WTC11 (cell line): ENCODE results near the gene TTC21A. TPM values are rescaled to one million over a fixed set of nuclear protein-coding genes. Genes with fewer than 3 reads are reported as not detected.

ENCODE experiments used
- ATAC-seq: fragments of 200-7000 bp; cut with Tn5 transposase; 2 replicates; pipeline ENCODE4 v1.10.0; 2021; ENCODE audit warnings: mild to moderate bottlenecking, moderate library complexity
- CTCF ChIA-PET: fragments of 300-600 bp; sonication (Branson Sonifier 250); formaldehyde crosslinking; loops from one replicate; lab custom pipeline; 2021; ENCODE audit warnings: antibody characterized with exemption; lab: Charles Lee
- POLR2A ChIA-PET: fragments of 350-600 bp; sonication (Branson Sonifier 250); formaldehyde crosslinking; loops from one replicate; lab custom pipeline; 2021; ENCODE audit warnings: antibody characterized with exemption; lab: Charles Lee
- DNase-seq: peaks from one replicate; pipeline ENCODE4 v3.0.0; 2021; ENCODE audit warnings: low spot score
- H3K27ac Mint-ChIP-seq: 2 replicates; pipeline ENCODE4 v1.8.0; 2021; ENCODE audit warnings: mixed read lengths
- H3K27me3 Mint-ChIP-seq: 2 replicates; pipeline ENCODE4 v1.8.0; 2021; ENCODE audit warnings: low read depth, mild to moderate bottlenecking, moderate library complexity, mixed read lengths
- H3K36me3 Mint-ChIP-seq: 2 replicates; pipeline ENCODE4 v1.8.0; 2021; ENCODE audit warnings: mixed read lengths
- H3K4me1 Mint-ChIP-seq: 2 replicates; pipeline ENCODE4 v1.8.0; 2022; ENCODE audit warnings: mixed read lengths
- H3K4me3 Mint-ChIP-seq: 2 replicates; pipeline ENCODE4 v1.8.0; 2021; ENCODE audit warnings: mild to moderate bottlenecking, moderate library complexity, mixed read lengths
- H3K9me3 Mint-ChIP-seq: 2 replicates; pipeline ENCODE4 v1.8.0; 2021; ENCODE audit warnings: mixed read lengths
- ELF4 ChIP-seq: sonication (generic); formaldehyde crosslinking; IDR thresholded peaks from 2 replicates; pipeline ENCODE4 v1.8.1; 2022; ENCODE audit warnings: low read depth, mild to moderate bottlenecking, moderate library complexity, missing genetic modification reagents
- FOXP1 ChIP-seq: sonication (generic); formaldehyde crosslinking; IDR thresholded peaks from 2 replicates; pipeline ENCODE4 v1.8.0; 2022; ENCODE audit warnings: missing genetic modification reagents, mild to moderate bottlenecking, moderate library complexity, borderline replicate concordance
- GTF2I ChIP-seq: fragments of 250-450 bp; sonication (Bioruptor Pico); conservative IDR thresholded peaks from 2 replicates; pipeline ENCODE4 v1.4.0; 2021; ENCODE audit warnings: mild to moderate bottlenecking
- JUN ChIP-seq: sonication (generic); formaldehyde crosslinking; IDR thresholded peaks from 2 replicates; pipeline ENCODE4 v1.8.0; 2023; ENCODE audit warnings: mild to moderate bottlenecking, missing genetic modification reagents
- MYBL2 ChIP-seq: sonication (generic); formaldehyde crosslinking; IDR thresholded peaks from 2 replicates; pipeline ENCODE4 v1.8.1; 2023; ENCODE audit warnings: mild to moderate bottlenecking, moderate library complexity, missing genetic modification reagents
- NFATC4 ChIP-seq: fragments of 250-450 bp; sonication (Bioruptor Pico); IDR thresholded peaks from 2 replicates; pipeline ENCODE4 v1.9.0; 2021; ENCODE audit warnings: mild to moderate bottlenecking
- TEAD1 ChIP-seq: sonication (generic); formaldehyde crosslinking; IDR thresholded peaks from 2 replicates; pipeline ENCODE4 v1.8.0; 2022; ENCODE audit warnings: mild to moderate bottlenecking, missing genetic modification reagents
- ZNF121 ChIP-seq: sonication (generic); formaldehyde crosslinking; IDR thresholded peaks from 2 replicates; pipeline ENCODE4 v1.8.0; 2023; ENCODE audit warnings: missing genetic modification reagents
- ZNF317 ChIP-seq: sonication (generic); formaldehyde crosslinking; IDR thresholded peaks from 2 replicates; pipeline ENCODE4 v1.8.1; 2023; ENCODE audit warnings: low read depth, mild to moderate bottlenecking, moderate library complexity, missing genetic modification reagents, borderline replicate concordance
- ZNF423 ChIP-seq: fragments of 250-450 bp; sonication (Bioruptor Pico); IDR thresholded peaks from 2 replicates; pipeline ENCODE4 v2.1.2; 2022; ENCODE audit warnings: mild to moderate bottlenecking, moderate library complexity
- ZNF671 ChIP-seq: fragments of 250-450 bp; sonication (Bioruptor Pico); IDR thresholded peaks from 2 replicates; pipeline ENCODE4 v1.8.0; 2021; ENCODE audit warnings: mild to moderate bottlenecking
- total RNA-seq: library from RNA; stranded (reverse); gene quantifications from 3 replicates; pipeline ENCODE4 v1.2.3, GENCODE V29; 2021
- TF ChIP-seq, protein P1 (sequence below): fragments of 250-450 bp; sonication (Bioruptor Pico); IDR thresholded peaks from 2 replicates; pipeline ENCODE4 v1.9.0; 2021; ENCODE audit warnings: moderate library complexity, mild to moderate bottlenecking, inconsistent platforms, borderline replicate concordance
- TF ChIP-seq, protein P2 (sequence below): sonication (generic); formaldehyde crosslinking; IDR thresholded peaks from 2 replicates; pipeline ENCODE4 v1.8.1; 2023; ENCODE audit warnings: mild to moderate bottlenecking, missing genetic modification reagents, moderate library complexity
- TF ChIP-seq, protein P3 (sequence below): sonication (generic); formaldehyde crosslinking; IDR thresholded peaks from 2 replicates; pipeline ENCODE4 v1.8.1; 2022; ENCODE audit warnings: mild to moderate bottlenecking, missing genetic modification reagents, moderate library complexity, borderline replicate concordance
- TF ChIP-seq, protein P4 (sequence below): sonication (generic); formaldehyde crosslinking; IDR thresholded peaks from 2 replicates; pipeline ENCODE4 v1.8.1; 2022; ENCODE audit warnings: mild to moderate bottlenecking, moderate library complexity, missing genetic modification reagents
- TF ChIP-seq, protein P5 (sequence below): fragments of 200-600 bp; IDR thresholded peaks from 2 replicates; pipeline ENCODE4 v1.8.0; 2022; ENCODE audit warnings: antibody characterized with exemption

Gene TTC21A
- total RNA-seq, 1 experiment from 2014 or later = 3.8 TPM

DNA sequence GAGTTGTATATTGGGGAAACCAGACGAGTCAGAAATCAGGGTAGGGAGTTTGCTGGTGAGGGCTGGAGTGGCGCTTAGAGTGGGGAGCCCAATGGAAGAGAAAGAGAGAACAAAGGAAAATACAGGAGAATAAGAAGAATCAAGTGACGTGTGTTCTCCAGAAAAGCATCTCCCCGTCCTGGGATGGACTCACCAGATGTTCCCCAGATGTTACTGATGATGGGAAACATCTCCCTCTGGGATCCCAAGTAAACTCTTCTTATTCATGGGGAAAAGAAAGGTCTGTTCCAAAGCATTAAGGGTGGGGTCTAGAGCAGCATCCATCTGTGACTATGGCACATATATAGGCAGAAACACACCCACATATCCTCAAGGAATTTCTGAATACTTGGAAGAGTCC is 48.9 kb downstream of the TTC21A start:
- Mint-ChIP-seq H3K9me3 (no peaks in the 10 kb centered on the region), H3K27ac (no peak overlapping the region), H3K36me3 (no peaks in the 10 kb centered on the region)
- DNase-seq = no peak
- TF ChIP-seq JUN (CRISPR knock-in tag) (no peak), GTF2I (CRISPR knock-in tag) (no peak)
- TF ChIP-seq, all 79 proteins: peak for 0
- Mint-ChIP-seq H3K4me3 (no peak overlapping the region), H3K4me1 (peaks cover 50% of the 10 kb centered on the region), H3K27me3 (no peaks in the 10 kb centered on the region)
- ChIA-PET CTCF (interaction anchor here (0.8 kb wide), 1 partner anchor 132 kb away, joined by 4 read pairs; no protein-coding TSS in a partner anchor), POLR2A (interaction anchor here (0.6 kb wide), 1 partner anchor 49 kb away, joined by 3 read pairs; the partner anchor contains the start of genes GORASP1 and TTC21A)
- ATAC-seq = no peak

DNA sequence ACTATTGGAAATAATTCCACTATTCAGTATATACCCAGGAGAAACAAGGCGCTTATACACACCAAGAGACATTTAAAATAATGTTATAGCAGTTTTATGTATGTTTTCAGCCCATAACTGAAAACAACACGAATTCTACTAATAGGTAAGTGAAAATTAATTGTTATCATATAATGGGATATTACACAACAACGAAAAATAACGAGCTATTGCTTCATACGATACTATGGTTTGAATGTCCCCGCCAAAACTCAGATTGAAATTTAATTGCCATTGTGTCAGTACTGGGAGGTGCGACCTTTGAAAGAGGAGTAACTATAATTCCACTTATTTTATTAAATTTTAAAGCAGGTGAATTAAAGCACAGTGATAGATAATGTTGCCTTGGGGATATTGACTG is 49.9 kb downstream of the TTC21A start:
- Mint-ChIP-seq H3K9me3 (no peaks in the 10 kb centered on the region), H3K27ac (no peak overlapping the region), H3K4me3 (no peak overlapping the region), H3K4me1 (peaks cover 41% of the 10 kb centered on the region), H3K36me3 (no peaks in the 10 kb centered on the region), H3K27me3 (no peaks in the 10 kb centered on the region)
- ChIA-PET POLR2A (interaction anchor here (0.6 kb wide), 1 partner anchor 50 kb away, joined by 3 read pairs; the partner anchor contains the start of genes GORASP1 and TTC21A), CTCF (no interaction called here)
- ATAC-seq (no peak), DNase-seq (no peak)
- TF ChIP-seq, protein P1, sequence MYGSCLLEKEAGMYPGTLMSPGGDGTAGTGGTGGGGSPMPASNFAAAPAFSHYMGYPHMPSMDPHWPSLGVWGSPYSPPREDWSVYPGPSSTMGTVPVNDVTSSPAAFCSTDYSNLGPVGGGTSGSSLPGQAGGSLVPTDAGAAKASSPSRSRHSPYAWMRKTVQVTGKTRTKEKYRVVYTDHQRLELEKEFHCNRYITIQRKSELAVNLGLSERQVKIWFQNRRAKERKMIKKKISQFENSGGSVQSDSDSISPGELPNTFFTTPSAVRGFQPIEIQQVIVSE (CRISPR knock-in tag) = no peak
- TF ChIP-seq NFATC4 (no peak), ELF4 (CRISPR knock-in tag) (no peak), ZNF317 (CRISPR knock-in tag) (no peak), ZNF423 (no peak), ZNF121 (no peak)
- TF ChIP-seq, protein P2, sequence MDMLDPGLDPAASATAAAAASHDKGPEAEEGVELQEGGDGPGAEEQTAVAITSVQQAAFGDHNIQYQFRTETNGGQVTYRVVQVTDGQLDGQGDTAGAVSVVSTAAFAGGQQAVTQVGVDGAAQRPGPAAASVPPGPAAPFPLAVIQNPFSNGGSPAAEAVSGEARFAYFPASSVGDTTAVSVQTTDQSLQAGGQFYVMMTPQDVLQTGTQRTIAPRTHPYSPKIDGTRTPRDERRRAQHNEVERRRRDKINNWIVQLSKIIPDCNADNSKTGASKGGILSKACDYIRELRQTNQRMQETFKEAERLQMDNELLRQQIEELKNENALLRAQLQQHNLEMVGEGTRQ = no peak
- TF ChIP-seq, protein P3, sequence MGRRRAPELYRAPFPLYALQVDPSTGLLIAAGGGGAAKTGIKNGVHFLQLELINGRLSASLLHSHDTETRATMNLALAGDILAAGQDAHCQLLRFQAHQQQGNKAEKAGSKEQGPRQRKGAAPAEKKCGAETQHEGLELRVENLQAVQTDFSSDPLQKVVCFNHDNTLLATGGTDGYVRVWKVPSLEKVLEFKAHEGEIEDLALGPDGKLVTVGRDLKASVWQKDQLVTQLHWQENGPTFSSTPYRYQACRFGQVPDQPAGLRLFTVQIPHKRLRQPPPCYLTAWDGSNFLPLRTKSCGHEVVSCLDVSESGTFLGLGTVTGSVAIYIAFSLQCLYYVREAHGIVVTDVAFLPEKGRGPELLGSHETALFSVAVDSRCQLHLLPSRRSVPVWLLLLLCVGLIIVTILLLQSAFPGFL = no peak

DNA sequence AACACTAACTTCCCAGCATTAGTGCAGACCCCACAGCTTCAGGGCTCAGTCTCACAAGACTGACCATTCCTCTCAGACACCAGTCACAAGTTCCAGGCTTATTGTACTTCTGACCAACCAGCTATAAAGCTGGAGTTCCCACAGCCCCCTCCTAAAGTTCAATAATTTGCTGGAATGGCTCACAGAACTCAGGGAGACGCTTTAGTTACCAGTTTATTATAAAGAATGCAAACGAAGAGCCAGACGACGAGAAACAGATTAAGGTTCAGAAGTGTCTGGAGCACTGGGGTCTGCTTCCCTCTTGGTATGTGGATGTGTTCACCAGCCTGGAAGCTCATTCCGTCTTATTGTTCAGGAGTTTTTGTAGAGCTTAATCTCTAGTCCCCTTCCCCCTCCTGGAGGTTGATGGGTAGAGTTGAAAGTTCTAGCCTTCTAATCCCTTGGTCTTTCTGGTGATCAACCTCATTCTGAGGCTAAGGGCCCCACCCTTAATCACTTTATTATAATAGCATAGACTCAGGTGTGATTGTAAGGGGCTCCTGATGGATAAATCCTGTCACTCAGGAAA is 50.8 kb downstream of the TTC21A start:
- CTCF ChIA-PET = interaction anchor here (1.0 to 2.6 kb wide), 3 partner anchors 31 to 220 kb away, joined by 3 to 10 read pairs (median 6); no protein-coding TSS in a partner anchor
- POLR2A ChIA-PET = no interaction called here

More for the DNA sequence above, 50.8 kb downstream of the TTC21A start:
- DNase-seq (no peak), ATAC-seq (no peak)
- Mint-ChIP-seq H3K27me3 (peaks cover 1% of the 10 kb centered on the region; the same call in 1 of the 2 replicates), H3K4me1 (peaks cover 37% of the 10 kb centered on the region), H3K4me3 (no peak overlapping the region), H3K36me3 (peaks cover 4% of the 10 kb centered on the region), H3K27ac (no peak overlapping the region), H3K9me3 (peaks cover 6% of the 10 kb centered on the region)
- no peak for TF ChIP-seq FOXP1 (CRISPR knock-in tag)
- TF ChIP-seq MYBL2 (CRISPR knock-in tag) = no peak
- TF ChIP-seq TEAD1 (CRISPR knock-in tag) = no peak
- TF ChIP-seq, protein P4, sequence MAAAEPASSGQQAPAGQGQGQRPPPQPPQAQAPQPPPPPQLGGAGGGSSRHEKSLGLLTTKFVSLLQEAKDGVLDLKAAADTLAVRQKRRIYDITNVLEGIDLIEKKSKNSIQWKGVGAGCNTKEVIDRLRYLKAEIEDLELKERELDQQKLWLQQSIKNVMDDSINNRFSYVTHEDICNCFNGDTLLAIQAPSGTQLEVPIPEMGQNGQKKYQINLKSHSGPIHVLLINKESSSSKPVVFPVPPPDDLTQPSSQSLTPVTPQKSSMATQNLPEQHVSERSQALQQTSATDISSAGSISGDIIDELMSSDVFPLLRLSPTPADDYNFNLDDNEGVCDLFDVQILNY = no peak
- no peak for TF ChIP-seq ZNF671 (CRISPR knock-in tag)
- TF ChIP-seq NFATC4 = no peak
- TF ChIP-seq, protein P5, sequence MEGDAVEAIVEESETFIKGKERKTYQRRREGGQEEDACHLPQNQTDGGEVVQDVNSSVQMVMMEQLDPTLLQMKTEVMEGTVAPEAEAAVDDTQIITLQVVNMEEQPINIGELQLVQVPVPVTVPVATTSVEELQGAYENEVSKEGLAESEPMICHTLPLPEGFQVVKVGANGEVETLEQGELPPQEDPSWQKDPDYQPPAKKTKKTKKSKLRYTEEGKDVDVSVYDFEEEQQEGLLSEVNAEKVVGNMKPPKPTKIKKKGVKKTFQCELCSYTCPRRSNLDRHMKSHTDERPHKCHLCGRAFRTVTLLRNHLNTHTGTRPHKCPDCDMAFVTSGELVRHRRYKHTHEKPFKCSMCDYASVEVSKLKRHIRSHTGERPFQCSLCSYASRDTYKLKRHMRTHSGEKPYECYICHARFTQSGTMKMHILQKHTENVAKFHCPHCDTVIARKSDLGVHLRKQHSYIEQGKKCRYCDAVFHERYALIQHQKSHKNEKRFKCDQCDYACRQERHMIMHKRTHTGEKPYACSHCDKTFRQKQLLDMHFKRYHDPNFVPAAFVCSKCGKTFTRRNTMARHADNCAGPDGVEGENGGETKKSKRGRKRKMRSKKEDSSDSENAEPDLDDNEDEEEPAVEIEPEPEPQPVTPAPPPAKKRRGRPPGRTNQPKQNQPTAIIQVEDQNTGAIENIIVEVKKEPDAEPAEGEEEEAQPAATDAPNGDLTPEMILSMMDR = no peak
